IMR-90 (cell line): ENCODE results near the gene GPATCH2L. TPM values are rescaled to one million over a fixed set of nuclear protein-coding genes. Genes with fewer than 3 reads are reported as not detected.

Experiments used
- ATAC-seq: fragments of 200-7000 bp; cut with Tn5 transposase; 2 replicates; pipeline ENCODE4 v1.9.1; 2020; ENCODE audit warnings: low read depth, mild to moderate bottlenecking, moderate library complexity
- BruUV-seq: library from RNA; stranded (reverse); fragments of 400-500 nt; replicated peaks from 2 replicates; lab custom pipeline; 2021; lab: Mats Ljungman, UMichigan
- CTCF ChIA-PET: fragments of 300-600 bp; formaldehyde crosslinking; extraction: SDS; loops from one replicate; lab custom pipeline; 2021; ENCODE audit warnings: antibody characterized with exemption; lab: Yijun Ruan, JAX
- POLR2A ChIA-PET: fragments of 300-600 bp; sonication (Branson Sonifier 250); formaldehyde crosslinking; loops from one replicate; lab custom pipeline; 2022; ENCODE audit warnings: antibody characterized with exemption; ENCODE audit not compliant: unreplicated experiment; lab: Charles Lee
- DNase-seq: peaks from one replicate; pipeline ENCODE4 v3.0.0; 2013
- H2AFZ ChIP-seq: replicated peaks from 2 replicates; pipeline ENCODE3; 2013; ENCODE audit warnings: low read length, mild to moderate bottlenecking; ENCODE audit not compliant: poor library complexity
- H2AK5ac ChIP-seq: 2 replicates; pipeline ENCODE4 v1.6.1; 2013; ENCODE audit warnings: low read depth, low read length, inconsistent platforms
- H2AK9ac ChIP-seq: replicated peaks from 2 replicates; pipeline ENCODE3; 2013; ENCODE audit warnings: mild to moderate bottlenecking, low read depth, low read length, moderate library complexity; ENCODE audit not compliant: poor library complexity
- H2BK120ac ChIP-seq: 2 replicates; pipeline ENCODE4 v1.6.1; 2013; ENCODE audit warnings: low read depth, low read length, inconsistent platforms
- H2BK15ac ChIP-seq: 3 replicates; pipeline ENCODE4 v1.6.1; 2013; ENCODE audit warnings: low read depth, low read length, inconsistent platforms
- H2BK20ac ChIP-seq: 2 replicates; pipeline ENCODE4 v1.6.1; 2013; ENCODE audit warnings: low read depth, mild to moderate bottlenecking, inconsistent platforms, low read length, moderate library complexity
- H2BK5ac ChIP-seq: 2 replicates; pipeline ENCODE4 v1.6.1; 2013; ENCODE audit warnings: mild to moderate bottlenecking, low read depth, low read length, inconsistent platforms; ENCODE audit not compliant: poor library complexity, severe bottlenecking
- H3K14ac ChIP-seq: replicated peaks from 2 replicates; pipeline ENCODE4 v1.6.1; 2013; ENCODE audit warnings: low read depth, low read length, inconsistent platforms
- H3K18ac ChIP-seq: 2 replicates; pipeline ENCODE4 v1.6.1; 2013; ENCODE audit warnings: low read depth, low read length, control low read depth
- H3K23ac ChIP-seq: 2 replicates; pipeline ENCODE4 v1.6.1; 2013; ENCODE audit warnings: low read depth, low read length, inconsistent platforms
- H3K27ac ChIP-seq: 2 replicates; pipeline ENCODE4 v1.5.1; 2013; ENCODE audit warnings: mild to moderate bottlenecking, control low read depth, low read length; ENCODE audit not compliant: insufficient read depth
- H3K27me3 ChIP-seq: 2 replicates; pipeline ENCODE4 v1.6.1; 2013; ENCODE audit warnings: low read length; ENCODE audit not compliant: control insufficient read depth, insufficient read depth
- H3K36me3 ChIP-seq: 2 replicates; pipeline ENCODE4 v1.6.1; 2013; ENCODE audit warnings: low read length, mixed read lengths; ENCODE audit not compliant: control insufficient read depth, insufficient read depth
- H3K4ac ChIP-seq: 2 replicates; pipeline ENCODE4 v1.6.1; 2013; ENCODE audit warnings: low read depth, low read length, inconsistent platforms
- H3K4me1 ChIP-seq: 2 replicates; pipeline ENCODE4 v1.6.1; 2013; ENCODE audit warnings: low read length, mixed read lengths; ENCODE audit not compliant: control insufficient read depth, insufficient read depth
- H3K4me2 ChIP-seq: 2 replicates; pipeline ENCODE4 v1.6.1; 2013; ENCODE audit warnings: low read depth, mild to moderate bottlenecking, control low read depth, low read length, moderate library complexity
- H3K4me3 ChIP-seq: 2 replicates; pipeline ENCODE4 v1.5.1; 2013; ENCODE audit warnings: low read depth, mild to moderate bottlenecking, control low read depth, low read length, moderate library complexity; ENCODE audit not compliant: insufficient read depth
- H3K56ac ChIP-seq: 2 replicates; pipeline ENCODE4 v1.6.1; 2013; ENCODE audit warnings: low read length, inconsistent platforms; ENCODE audit not compliant: insufficient read depth; ENCODE audit errors: extremely low read depth
- H3K79me1 ChIP-seq, 2 experiments: 2 replicates each; pipeline ENCODE4 v1.6.1; 2013; ENCODE audit warnings: low read length in 2 of 2, inconsistent platforms in 1 of 2, low read depth in 1 of 2
- H3K9ac ChIP-seq: 2 replicates; pipeline ENCODE4 v1.6.1; 2013; ENCODE audit warnings: low read depth, low read length, control low read depth
- H3K9me1 ChIP-seq: 2 replicates; pipeline ENCODE4 v1.6.1; 2013; ENCODE audit warnings: low read length, inconsistent platforms; ENCODE audit not compliant: insufficient read depth
- H3K9me3 ChIP-seq: 2 replicates; pipeline ENCODE4 v1.6.1; 2013; ENCODE audit warnings: low read length; ENCODE audit not compliant: control insufficient read depth, insufficient read depth
- H4K20me1 ChIP-seq: 2 replicates; pipeline ENCODE4 v1.6.1; 2013; ENCODE audit warnings: low read length, inconsistent platforms; ENCODE audit not compliant: insufficient read depth
- H4K5ac ChIP-seq: 2 replicates; pipeline ENCODE4 v1.6.1; 2013; ENCODE audit warnings: mild to moderate bottlenecking, low read depth, low read length, control low read depth
- H4K8ac ChIP-seq, 2 experiments: 2 replicates each; pipeline ENCODE4 v1.6.1; 2013; ENCODE audit warnings: low read depth in 2 of 2, low read length in 2 of 2, control low read depth in 1 of 2, inconsistent platforms in 1 of 2
- H4K91ac ChIP-seq: 2 replicates; pipeline ENCODE4 v1.6.1; 2013; ENCODE audit warnings: low read depth, low read length, inconsistent platforms; ENCODE audit not compliant: insufficient read depth
- WGBS, 2 experiments: methylation state at CpG; one replicate each; pipeline versions ENCODE4 v1.1.5 to v1.1.7; 2013; ENCODE audit warnings: missing lambda C conversion rate in 2 of 2; ENCODE audit not compliant: insufficient read length in 1 of 2; ENCODE audit errors: extremely low coverage in 2 of 2; 5-methylcytosine and 5-hydroxymethylcytosine counted together
- dilution Hi-C: fragments of 300-500 bp; cut with HindIII; formaldehyde crosslinking; loops from one replicate; pipeline ENCODE4 v1.14.3; 2018; ENCODE audit warnings: low sequenced_read_pairs; ENCODE audit not compliant: unreplicated experiment
- in situ Hi-C: fragments of 300-500 bp; cut with MboI; formaldehyde crosslinking; loops from 3 replicates; pipeline ENCODE4 v1.14.3; 2019; ENCODE audit warnings: low sequenced_read_pairs, inconsistent platforms, mixed read lengths
- intact Hi-C: fragments of 100-400 bp; cut with micrococcal nuclease; formaldehyde crosslinking; loops from 2 replicates; pipeline ENCODE4 v1.10.0; 2022
- polyA plus RNA-seq, 3 experiments: library from polyadenylated mRNA; depleted of rRNA; stranded (reverse); fragments of >200 nt; gene quantifications; 2 replicates each; pipeline ENCODE4 v1.2.3, GENCODE V29; 2012; ENCODE audit warnings: low replicate concordance in 1 of 3
- total RNA-seq: library from RNA; depleted of rRNA; stranded (reverse); fragments of >200 nt; gene quantifications from 2 replicates; pipeline ENCODE4 v1.2.3, GENCODE V29; 2012
- TF ChIP-seq, protein P1 (sequence below): conservative IDR thresholded peaks from 2 replicates; pipeline ENCODE4 v1.5.1; 2012; ENCODE audit warnings: mild to moderate bottlenecking, low read depth, low read length, improper control_type of control experiment

Gene GPATCH2L
- total and polyA plus RNA-seq, 2 of the 4 experiments (the other 2 are of a cell fraction): 15.6 to 51.4 TPM

DNA sequence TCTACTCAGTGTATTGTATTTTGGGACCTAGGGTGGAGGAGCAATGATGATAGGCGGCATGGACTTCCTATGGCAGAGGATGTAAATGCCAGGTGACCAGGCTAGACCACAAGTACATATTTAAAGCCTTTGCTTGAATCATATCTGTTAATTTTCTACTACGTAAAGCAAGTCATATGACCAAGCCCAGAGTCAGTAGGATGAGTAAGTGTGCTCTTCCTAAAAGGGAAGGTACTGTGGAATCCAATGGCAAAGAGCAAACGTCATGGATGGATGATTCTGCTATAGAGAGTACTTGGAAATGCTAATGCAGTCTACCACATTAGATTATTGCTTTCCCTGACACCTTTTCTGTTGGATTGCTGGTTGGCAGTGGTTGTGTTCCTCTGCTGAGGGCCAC, 16.8 kb downstream of the GPATCH2L start:
- Histone ChIP-seq H4K20me1 (peaks cover 37% of the 10 kb centered on the region), H3K36me3 (peaks cover 35% of the 10 kb centered on the region)
- no TSS peak for BruUV-seq

More for the DNA sequence above, 16.8 kb downstream of the GPATCH2L start:
- Histone ChIP-seq H4K5ac (no peak overlapping the region), H2BK15ac (no peak overlapping the region), H3K4me2 (no peak overlapping the region), H3K4me3 (no peak overlapping the region), H2AK5ac (no peak overlapping the region), H2BK120ac (no peak overlapping the region), H3K18ac (no peak overlapping the region), H3K9ac (no peak overlapping the region), H3K14ac (no peak overlapping the region), H2BK5ac (no peak overlapping the region), H3K56ac (no peak overlapping the region), H2AK9ac (no peak overlapping the region), H3K9me1 (peaks cover 14% of the 10 kb centered on the region), H2BK20ac (no peak overlapping the region), H3K4me1 (no peaks in the 10 kb centered on the region), H3K79me1 (peaks cover 27 to 56% of the 10 kb centered on the region in 2 experiments), H3K23ac (no peak overlapping the region), H4K91ac (no peak overlapping the region), H3K27me3 (no peaks in the 10 kb centered on the region), H2AFZ (no peak overlapping the region), H3K27ac (no peak overlapping the region), H3K4ac (no peak overlapping the region), H3K9me3 (no peaks in the 10 kb centered on the region), H4K8ac (no peak overlapping the region)
- DNase-seq (peak; percentile 37), ATAC-seq (no peak)
- TF ChIP-seq, protein P1, sequence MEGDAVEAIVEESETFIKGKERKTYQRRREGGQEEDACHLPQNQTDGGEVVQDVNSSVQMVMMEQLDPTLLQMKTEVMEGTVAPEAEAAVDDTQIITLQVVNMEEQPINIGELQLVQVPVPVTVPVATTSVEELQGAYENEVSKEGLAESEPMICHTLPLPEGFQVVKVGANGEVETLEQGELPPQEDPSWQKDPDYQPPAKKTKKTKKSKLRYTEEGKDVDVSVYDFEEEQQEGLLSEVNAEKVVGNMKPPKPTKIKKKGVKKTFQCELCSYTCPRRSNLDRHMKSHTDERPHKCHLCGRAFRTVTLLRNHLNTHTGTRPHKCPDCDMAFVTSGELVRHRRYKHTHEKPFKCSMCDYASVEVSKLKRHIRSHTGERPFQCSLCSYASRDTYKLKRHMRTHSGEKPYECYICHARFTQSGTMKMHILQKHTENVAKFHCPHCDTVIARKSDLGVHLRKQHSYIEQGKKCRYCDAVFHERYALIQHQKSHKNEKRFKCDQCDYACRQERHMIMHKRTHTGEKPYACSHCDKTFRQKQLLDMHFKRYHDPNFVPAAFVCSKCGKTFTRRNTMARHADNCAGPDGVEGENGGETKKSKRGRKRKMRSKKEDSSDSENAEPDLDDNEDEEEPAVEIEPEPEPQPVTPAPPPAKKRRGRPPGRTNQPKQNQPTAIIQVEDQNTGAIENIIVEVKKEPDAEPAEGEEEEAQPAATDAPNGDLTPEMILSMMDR: no peak
- intact Hi-C loops (loop anchor here (5.0 kb wide), 1 partner anchor 466 kb away; no protein-coding TSS in a partner anchor), in situ Hi-C loops (no loop called here), dilution Hi-C loops (no loop called here)
- CTCF ChIA-PET: no interaction called here
- no CpG with 5 or more reads among the region's 3 CpGs for WGBS, 2 experiments
- POLR2A ChIA-PET: no interaction called here
